HEK293 (cell line): ENCODE results near the gene PCDH9.

ENCODE experiments used
- CTCF ChIA-PET: fragments of 350-600 bp; formaldehyde crosslinking; extraction: SDS; loops from one replicate; lab custom pipeline; 2021; ENCODE audit warnings: antibody characterized with exemption; lab: Yijun Ruan, JAX
- POLR2A ChIA-PET: fragments of 300-600 bp; formaldehyde crosslinking; extraction: SDS; loops from one replicate; lab custom pipeline; 2020; ENCODE audit warnings: antibody characterized with exemption, inconsistent platforms; lab: Yijun Ruan, JAX
- H3K27ac ChIP-seq: fragments of 200-500 bp; sonication (Bioruptor generic); 2 replicates; pipeline ENCODE4 v1.5.1; 2014; ENCODE audit warnings: low read depth, low read length, control low read depth, inconsistent platforms; ENCODE audit errors: extremely low read depth
- H3K36me3 ChIP-seq, 2 experiments: fragments of 200-500 bp in 1 of 2; sonication (Bioruptor generic) in 1 of 2; 1 replicate in 1 of 2; 2 replicates in 1 of 2; pipeline ENCODE4 v1.5.1; 2014 to 2017; ENCODE audit warnings: inconsistent platforms in 2 of 2, low read length in 2 of 2; ENCODE audit not compliant: control insufficient read depth in 2 of 2, insufficient read depth in 1 of 2
- H3K4me1 ChIP-seq: fragments of 200-500 bp; sonication (Bioruptor generic); 2 replicates; pipeline ENCODE4 v1.5.1; 2014; ENCODE audit warnings: mild to moderate bottlenecking, low read length, inconsistent platforms; ENCODE audit not compliant: control insufficient read depth, insufficient read depth
- H3K4me3 ChIP-seq: 2 replicates; pipeline ENCODE4 v1.5.1; 2011; ENCODE audit warnings: low read depth, mild to moderate bottlenecking, control low read depth, low read length, moderate library complexity
- H3K9me3 ChIP-seq: fragments of 200-500 bp; sonication (Bioruptor generic); 2 replicates; pipeline ENCODE4 v1.5.1; 2014; ENCODE audit warnings: low read depth, low read length, inconsistent platforms; ENCODE audit not compliant: control insufficient read depth, insufficient read depth
- BCL11B ChIP-seq: fragments of 450-650 bp; formaldehyde crosslinking; IDR thresholded peaks from 2 replicates; pipeline ENCODE4 v1.5.1; 2016; ENCODE audit warnings: low read depth, missing biosample characterization, missing genetic modification characterization
- GLIS2 ChIP-seq: fragments of 450-650 bp; formaldehyde crosslinking; IDR thresholded peaks from 2 replicates; pipeline ENCODE4 v1.5.1; 2016; ENCODE audit warnings: missing biosample characterization, missing genetic modification characterization
- IKZF3 ChIP-seq: fragments of 450-650 bp; IDR thresholded peaks from 2 replicates; pipeline ENCODE4 v1.5.0; 2018; ENCODE audit warnings: missing biosample characterization, mild to moderate bottlenecking, missing genetic modification characterization, moderate library complexity
- KLF16 ChIP-seq: fragments of 450-650 bp; formaldehyde crosslinking; IDR thresholded peaks from 2 replicates; pipeline ENCODE4 v1.5.1; 2017; ENCODE audit warnings: missing biosample characterization, missing genetic modification characterization
- SCRT2 ChIP-seq: fragments of 450-650 bp; formaldehyde crosslinking; IDR thresholded peaks from 2 replicates; pipeline ENCODE4 v1.5.1; 2016; ENCODE audit warnings: missing biosample characterization, missing genetic modification characterization
- TCF7L2 ChIP-seq: IDR thresholded peaks from 2 replicates; pipeline ENCODE4 v1.6.1; 2011; ENCODE audit warnings: low read depth, mild to moderate bottlenecking, inconsistent platforms, low read length, moderate library complexity, borderline replicate concordance
- TRIM28 ChIP-seq: IDR thresholded peaks from 2 replicates; pipeline ENCODE4 v1.6.1; 2011; ENCODE audit warnings: low read length, control low read depth, borderline replicate concordance
- WT1 ChIP-seq: fragments of 450-650 bp; formaldehyde crosslinking; IDR thresholded peaks from 2 replicates; pipeline ENCODE4 v1.5.1; 2016; ENCODE audit warnings: missing biosample characterization, missing genetic modification characterization
- ZNF10 ChIP-seq: fragments of 450-650 bp; formaldehyde crosslinking; IDR thresholded peaks from 2 replicates; pipeline ENCODE4 v1.5.1; 2017; ENCODE audit warnings: missing biosample characterization, missing genetic modification characterization
- ZNF138 ChIP-seq: fragments of 450-650 bp; formaldehyde crosslinking; IDR thresholded peaks from 2 replicates; pipeline ENCODE4 v1.5.1; 2016; ENCODE audit warnings: missing biosample characterization, missing genetic modification characterization, borderline replicate concordance
- ZNF501 ChIP-seq: fragments of 450-650 bp; formaldehyde crosslinking; IDR thresholded peaks from 2 replicates; pipeline ENCODE4 v1.5.1; 2016; ENCODE audit warnings: missing biosample characterization, missing genetic modification characterization
- ZNF529 ChIP-seq: fragments of 450-650 bp; formaldehyde crosslinking; IDR thresholded peaks from 2 replicates; pipeline ENCODE4 v1.5.1; 2017; ENCODE audit warnings: missing genetic modification characterization, missing biosample characterization; ENCODE audit not compliant: insufficient replicate concordance
- ZNF548 ChIP-seq: fragments of 450-650 bp; formaldehyde crosslinking; IDR thresholded peaks from 2 replicates; pipeline ENCODE4 v1.5.1; 2016; ENCODE audit warnings: missing biosample characterization, missing genetic modification characterization
- ZNF549 ChIP-seq: fragments of 450-650 bp; IDR thresholded peaks from 2 replicates; pipeline ENCODE4 v1.5.1; 2018; ENCODE audit warnings: missing biosample characterization, missing genetic modification characterization, mild to moderate bottlenecking, inconsistent platforms, moderate library complexity
- ZNF571 ChIP-seq: fragments of 450-650 bp; formaldehyde crosslinking; IDR thresholded peaks from 2 replicates; pipeline ENCODE4 v1.5.0; 2017; ENCODE audit warnings: missing biosample characterization, missing genetic modification characterization
- ZNF610 ChIP-seq: fragments of 450-650 bp; formaldehyde crosslinking; IDR thresholded peaks from 2 replicates; pipeline ENCODE4 v1.5.1; 2016; ENCODE audit warnings: missing biosample characterization, missing genetic modification characterization, borderline replicate concordance
- ZNF626 ChIP-seq: fragments of 450-650 bp; sonication (Bioruptor Pico); formaldehyde crosslinking; IDR thresholded peaks from 2 replicates; pipeline ENCODE4 v1.5.1; 2018; ENCODE audit warnings: missing biosample characterization, missing genetic modification characterization, inconsistent platforms
- ZNF670 ChIP-seq: fragments of 450-650 bp; formaldehyde crosslinking; IDR thresholded peaks from 2 replicates; pipeline ENCODE4 v1.5.1; 2016; ENCODE audit warnings: missing biosample characterization, missing genetic modification characterization, low read depth
- ZNF785 ChIP-seq: fragments of 450-650 bp; formaldehyde crosslinking; IDR thresholded peaks from 2 replicates; pipeline ENCODE4 v1.5.1; 2016; ENCODE audit warnings: missing biosample characterization, missing genetic modification characterization
- TF ChIP-seq, protein P1 (sequence below): fragments of 450-650 bp; formaldehyde crosslinking; IDR thresholded peaks from 2 replicates; pipeline ENCODE4 v1.5.1; 2016; ENCODE audit warnings: missing biosample characterization, missing genetic modification characterization, low read depth
- TF ChIP-seq, protein P2 (sequence below): fragments of 450-650 bp; formaldehyde crosslinking; IDR thresholded peaks from 2 replicates; pipeline ENCODE4 v1.5.1; 2016; ENCODE audit warnings: missing biosample characterization, missing genetic modification characterization

The PCDH9 gene

DNA sequence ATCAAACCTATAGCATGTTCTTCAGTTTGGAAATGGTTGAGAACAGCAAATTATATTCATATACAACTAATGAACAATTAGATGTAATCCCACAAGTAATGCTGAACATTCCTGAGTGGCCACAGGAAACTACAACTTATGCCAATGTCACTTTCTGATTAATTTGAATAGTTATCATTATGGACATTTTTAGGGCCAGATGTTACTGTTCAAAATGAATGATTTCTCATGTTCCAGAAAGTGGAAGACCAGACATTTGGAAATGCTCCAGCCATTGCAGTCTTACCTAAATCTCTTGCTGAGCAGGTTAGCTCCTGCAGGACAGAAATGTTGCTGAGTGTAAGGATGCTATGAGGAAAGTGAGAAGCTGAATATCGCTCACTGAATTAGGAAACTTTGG is 819.8 kb downstream of the PCDH9 start:
- Histone ChIP-seq H3K9me3 (no peaks in the 10 kb centered on the region), H3K4me1 (no peaks in the 10 kb centered on the region), H3K4me3 (no peak overlapping the region), H3K27ac (no peak overlapping the region), H3K36me3 (no peaks in the 10 kb centered on the region)
- CTCF ChIA-PET: no interaction called here
- POLR2A ChIA-PET: no interaction called here
- no peak for TF ChIP-seq ZNF549
- TF ChIP-seq ZNF670 (tag by site-specific recombination): no peak
- no peak for TF ChIP-seq IKZF3 (tag by site-specific recombination)
- TF ChIP-seq ZNF501 (tag by site-specific recombination): no peak
- no peak for TF ChIP-seq GLIS2
- TF ChIP-seq ZNF626 (tag by site-specific recombination): no peak
- no peak for TF ChIP-seq ZNF138 (tag by site-specific recombination)

DNA sequence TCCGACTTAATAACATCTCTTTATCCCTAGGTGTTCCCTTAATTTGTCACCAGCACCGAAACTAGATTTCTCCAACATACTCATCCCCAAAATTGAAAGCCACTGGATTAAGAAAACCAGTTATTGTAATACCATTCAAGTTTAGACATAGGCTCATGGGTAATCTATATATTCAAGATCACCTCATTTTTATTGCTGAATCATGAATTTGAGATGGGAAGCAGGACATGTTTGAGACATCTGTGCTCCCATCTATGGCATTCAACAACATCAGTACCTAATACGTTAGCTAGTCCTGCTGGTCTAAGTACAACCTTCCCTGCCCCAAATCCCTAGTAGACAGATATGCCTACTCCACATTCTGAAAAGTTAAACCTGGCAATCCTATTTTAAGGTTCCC is 820.6 kb downstream of the PCDH9 start:
- Histone ChIP-seq H3K4me1 (no peaks in the 10 kb centered on the region), H3K9me3 (no peaks in the 10 kb centered on the region), H3K36me3 (no peaks in the 10 kb centered on the region), H3K4me3 (no peak overlapping the region), H3K27ac (no peak overlapping the region)
- ChIA-PET CTCF (no interaction called here), POLR2A (no interaction called here)
- no peak for TF ChIP-seq ZNF529 (tag by site-specific recombination)
- TF ChIP-seq, protein P1, sequence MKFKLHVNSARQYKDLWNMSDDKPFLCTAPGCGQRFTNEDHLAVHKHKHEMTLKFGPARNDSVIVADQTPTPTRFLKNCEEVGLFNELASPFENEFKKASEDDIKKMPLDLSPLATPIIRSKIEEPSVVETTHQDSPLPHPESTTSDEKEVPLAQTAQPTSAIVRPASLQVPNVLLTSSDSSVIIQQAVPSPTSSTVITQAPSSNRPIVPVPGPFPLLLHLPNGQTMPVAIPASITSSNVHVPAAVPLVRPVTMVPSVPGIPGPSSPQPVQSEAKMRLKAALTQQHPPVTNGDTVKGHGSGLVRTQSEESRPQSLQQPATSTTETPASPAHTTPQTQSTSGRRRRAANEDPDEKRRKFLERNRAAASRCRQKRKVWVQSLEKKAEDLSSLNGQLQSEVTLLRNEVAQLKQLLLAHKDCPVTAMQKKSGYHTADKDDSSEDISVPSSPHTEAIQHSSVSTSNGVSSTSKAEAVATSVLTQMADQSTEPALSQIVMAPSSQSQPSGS (tag by site-specific recombination): no peak
- no peak for TF ChIP-seq TCF7L2
- no peak for TF ChIP-seq ZNF548 (tag by site-specific recombination)
- no peak for TF ChIP-seq ZNF10 (tag by site-specific recombination)
- TF ChIP-seq ZNF785 (tag by site-specific recombination): no peak
- no peak for TF ChIP-seq BCL11B (tag by site-specific recombination)
- TF ChIP-seq ZNF571: no peak
- TF ChIP-seq, protein P2, sequence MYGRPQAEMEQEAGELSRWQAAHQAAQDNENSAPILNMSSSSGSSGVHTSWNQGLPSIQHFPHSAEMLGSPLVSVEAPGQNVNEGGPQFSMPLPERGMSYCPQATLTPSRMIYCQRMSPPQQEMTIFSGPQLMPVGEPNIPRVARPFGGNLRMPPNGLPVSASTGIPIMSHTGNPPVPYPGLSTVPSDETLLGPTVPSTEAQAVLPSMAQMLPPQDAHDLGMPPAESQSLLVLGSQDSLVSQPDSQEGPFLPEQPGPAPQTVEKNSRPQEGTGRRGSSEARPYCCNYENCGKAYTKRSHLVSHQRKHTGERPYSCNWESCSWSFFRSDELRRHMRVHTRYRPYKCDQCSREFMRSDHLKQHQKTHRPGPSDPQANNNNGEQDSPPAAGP: no peak
- TF ChIP-seq KLF16 (tag by site-specific recombination): no peak
- TF ChIP-seq WT1 (tag by site-specific recombination): no peak
- TF ChIP-seq, all 188 proteins: peak for 0

DNA sequence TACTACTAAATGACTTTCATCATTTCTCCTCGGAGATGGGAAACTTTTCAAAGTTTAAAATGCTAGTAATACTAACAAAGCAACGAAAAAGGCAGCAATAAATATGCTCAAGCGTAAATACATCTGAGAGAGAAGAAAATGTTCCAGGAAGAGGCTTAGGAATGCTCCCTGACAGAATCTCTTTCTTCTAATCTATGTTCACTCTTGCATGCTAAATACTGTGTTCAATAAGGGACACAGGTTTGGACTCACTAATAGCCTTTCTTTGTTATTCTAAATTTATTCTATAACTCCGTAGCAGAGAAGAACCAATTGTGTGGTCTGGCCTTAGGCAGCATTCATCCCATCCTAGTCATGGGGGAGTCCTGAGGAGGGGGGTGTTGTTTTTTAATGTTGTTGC is 823.0 kb downstream of the PCDH9 start:
- Histone ChIP-seq H3K4me3 (no peak overlapping the region), H3K27ac (no peak overlapping the region), H3K4me1 (no peaks in the 10 kb centered on the region), H3K36me3 (no peaks in the 10 kb centered on the region), H3K9me3 (no peaks in the 10 kb centered on the region)
- TF ChIP-seq SCRT2 (no peak), ZNF610 (tag by site-specific recombination) (no peak), TRIM28 (peak; percentile 68)
- POLR2A ChIA-PET: no interaction called here
- CTCF ChIA-PET: no interaction called here
